Measurements from ENCODE around the gene KDELR3. TPM values are rescaled to one million over a fixed set of nuclear protein-coding genes. Genes with fewer than 3 reads are reported as not detected.

KDELR3 gene
- total RNA-seq, 4 donors from 2014 or later: 2.6 to 19.7 (median 5.4) TPM

DNA sequence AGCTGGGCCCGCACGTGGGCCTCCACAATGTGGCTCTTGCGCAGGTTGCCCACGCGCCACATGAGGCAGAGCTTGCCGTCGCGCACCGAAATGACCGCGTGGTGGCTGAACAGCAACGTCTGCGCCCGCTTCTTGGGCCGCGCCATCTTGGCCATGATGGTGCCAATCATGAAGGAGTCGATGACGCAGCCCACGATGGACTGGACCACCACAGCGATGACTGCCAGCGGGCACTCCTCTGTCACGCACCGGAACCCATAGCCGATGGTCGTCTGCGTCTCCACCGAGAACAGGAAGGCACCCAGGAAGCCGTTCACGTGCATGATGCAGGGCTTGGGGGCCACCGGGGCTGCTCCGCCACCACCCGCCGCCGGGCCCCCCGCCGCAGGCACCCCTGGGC lies 40.4 kb upstream of the KDELR3 start:
- Histone ChIP-seq H3K4me1 (peaks cover 0 to 8% (median 0%) of the 10 kb centered on the region in 3 donors), H3K27me3 (no peaks in the 10 kb centered on the region), H3K4me3 (no peak overlapping the region), H3K27ac (no peak overlapping the region), H3K36me3 (no peaks in the 10 kb centered on the region), H3K9me3 (no peaks in the 10 kb centered on the region)
- WGBS, 2 donors (ENCODE audit: low coverage in 1 of 2): no CpG with 5 or more reads among the region's 36 CpGs
- no peak for ATAC-seq
- TF ChIP-seq EP300 (IDR thresholded peaks at IDR 0.05): no peak
- TF ChIP-seq, protein P1, sequence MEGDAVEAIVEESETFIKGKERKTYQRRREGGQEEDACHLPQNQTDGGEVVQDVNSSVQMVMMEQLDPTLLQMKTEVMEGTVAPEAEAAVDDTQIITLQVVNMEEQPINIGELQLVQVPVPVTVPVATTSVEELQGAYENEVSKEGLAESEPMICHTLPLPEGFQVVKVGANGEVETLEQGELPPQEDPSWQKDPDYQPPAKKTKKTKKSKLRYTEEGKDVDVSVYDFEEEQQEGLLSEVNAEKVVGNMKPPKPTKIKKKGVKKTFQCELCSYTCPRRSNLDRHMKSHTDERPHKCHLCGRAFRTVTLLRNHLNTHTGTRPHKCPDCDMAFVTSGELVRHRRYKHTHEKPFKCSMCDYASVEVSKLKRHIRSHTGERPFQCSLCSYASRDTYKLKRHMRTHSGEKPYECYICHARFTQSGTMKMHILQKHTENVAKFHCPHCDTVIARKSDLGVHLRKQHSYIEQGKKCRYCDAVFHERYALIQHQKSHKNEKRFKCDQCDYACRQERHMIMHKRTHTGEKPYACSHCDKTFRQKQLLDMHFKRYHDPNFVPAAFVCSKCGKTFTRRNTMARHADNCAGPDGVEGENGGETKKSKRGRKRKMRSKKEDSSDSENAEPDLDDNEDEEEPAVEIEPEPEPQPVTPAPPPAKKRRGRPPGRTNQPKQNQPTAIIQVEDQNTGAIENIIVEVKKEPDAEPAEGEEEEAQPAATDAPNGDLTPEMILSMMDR (IDR thresholded peaks at IDR 0.05): no peak

DNA sequence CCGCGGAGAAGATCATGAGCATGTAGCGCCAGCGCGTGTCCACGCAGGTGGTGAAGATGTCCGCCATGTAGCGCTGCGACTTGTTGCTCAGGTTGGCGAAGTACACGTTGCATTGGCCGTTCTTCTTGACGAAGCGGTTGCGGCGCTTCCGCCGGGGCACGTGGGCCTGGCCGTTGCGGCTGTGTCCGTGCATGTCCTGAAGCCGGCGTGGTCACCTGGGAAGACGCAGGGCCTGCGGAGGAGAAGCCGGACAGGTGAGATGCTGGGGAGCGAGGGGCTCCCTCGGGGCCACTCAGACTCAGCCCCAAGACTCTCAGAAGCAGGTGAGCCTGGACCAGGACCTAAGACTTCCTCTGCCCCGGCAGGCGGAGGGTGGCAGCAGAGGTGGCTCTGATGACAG lies 40.0 kb upstream of the KDELR3 start:
- no peak for TF ChIP-seq POLR2AphosphoS5 (IDR thresholded peaks at IDR 0.05)
- no peak for TF ChIP-seq POLR2A (IDR thresholded peaks at IDR 0.05)
- no peak for TF ChIP-seq EP300 (IDR thresholded peaks at IDR 0.05)
- TF ChIP-seq, protein P1 (IDR thresholded peaks at IDR 0.05): no peak
- Histone ChIP-seq H3K4me1 (peaks cover 0 to 8% (median 0%) of the 10 kb centered on the region in 3 donors), H3K9me3 (no peaks in the 10 kb centered on the region), H3K27ac (no peak overlapping the region), H3K4me3 (no peak overlapping the region), H3K27me3 (no peaks in the 10 kb centered on the region), H3K36me3 (no peaks in the 10 kb centered on the region)
- no peak for ATAC-seq
- 87 to 97% methylated on average over 3 to 24 of the region's 31 CpGs for WGBS, 2 donors (ENCODE audit: low coverage in 1 of 2)

DNA sequence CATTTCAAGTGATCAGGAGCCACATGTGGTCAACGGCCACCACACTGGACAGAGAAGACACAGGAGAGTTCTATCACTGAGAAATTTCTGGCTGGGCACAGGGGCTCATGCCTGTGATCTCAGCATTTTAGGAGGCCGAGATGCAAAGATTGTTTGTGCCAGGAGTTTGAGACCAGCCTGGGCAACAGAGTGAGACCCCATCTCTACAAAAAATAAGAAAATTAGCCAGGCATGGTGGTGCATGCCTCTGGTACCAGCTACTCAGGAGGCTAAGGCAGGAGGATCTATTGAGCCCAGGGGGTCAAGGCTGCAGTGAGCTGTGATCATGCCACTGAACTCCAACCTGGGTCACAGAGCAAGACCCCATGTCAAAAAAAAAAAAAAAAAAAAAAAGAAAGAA lies 39.2 kb upstream of the KDELR3 start:
- 100% methylated on average over 1 to 2 of the region's 2 CpGs for WGBS, 2 donors (ENCODE audit: low coverage in 1 of 2)
- Histone ChIP-seq H3K9me3 (no peaks in the 10 kb centered on the region), H3K4me1 (peaks cover 0 to 8% (median 0%) of the 10 kb centered on the region in 3 donors), H3K36me3 (no peaks in the 10 kb centered on the region), H3K27ac (no peak overlapping the region), H3K4me3 (no peak overlapping the region), H3K27me3 (peaks cover 5% of the 10 kb centered on the region)
- ATAC-seq: no peak
- TF ChIP-seq, protein P1 (IDR thresholded peaks at IDR 0.05): no peak
- TF ChIP-seq POLR2A (IDR thresholded peaks at IDR 0.05) (no peak), EP300 (IDR thresholded peaks at IDR 0.05) (no peak), POLR2AphosphoS5 (IDR thresholded peaks at IDR 0.05) (no peak)

DNA sequence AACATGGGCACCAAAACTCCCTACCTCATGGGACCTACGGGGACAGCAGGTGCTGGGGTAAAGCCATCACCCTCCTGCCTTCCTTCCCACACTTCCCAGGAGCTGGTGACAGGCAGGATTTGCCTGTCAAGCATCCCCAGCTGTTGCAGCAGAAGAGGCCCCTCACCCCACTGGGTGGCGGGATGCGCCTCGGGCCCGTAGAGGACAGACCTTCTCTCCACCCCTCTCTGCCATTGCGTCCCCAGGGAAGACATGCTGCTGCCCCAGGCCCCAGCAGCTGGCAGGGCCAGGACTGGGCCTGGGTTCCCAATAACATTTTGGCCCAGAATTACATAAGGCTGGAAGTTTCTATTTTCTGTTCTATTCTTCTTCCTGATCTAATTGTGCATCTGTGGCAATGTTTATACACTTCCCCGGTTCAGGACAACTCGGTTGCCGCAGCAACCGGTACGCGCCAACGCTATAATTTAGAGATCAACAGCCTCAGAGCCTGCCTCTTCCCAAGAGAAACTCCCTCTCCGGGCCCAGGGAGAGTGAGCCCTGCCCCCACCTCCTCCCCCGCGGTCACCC lies 38.3 kb upstream of the KDELR3 start:
- H3K36me3 ChIP-seq: no peaks in the 10 kb centered on the region
- no peak overlapping the region for H3K4me3 ChIP-seq
- 47% methylated on average over 10 of the region's 16 CpGs; no CpG with 5 or more reads in 1 of the 2 donors for WGBS, 2 donors (ENCODE audit: low coverage in 1 of 2)
- H3K27me3 ChIP-seq: peaks cover 13% of the 10 kb centered on the region
- no peak for TF ChIP-seq EP300 (IDR thresholded peaks at IDR 0.05)
- TF ChIP-seq POLR2AphosphoS5 (IDR thresholded peaks at IDR 0.05): no peak
- TF ChIP-seq, protein P1 (IDR thresholded peaks at IDR 0.05): no peak
- TF ChIP-seq POLR2A (IDR thresholded peaks at IDR 0.05): no peak
- no peak for ATAC-seq
- peaks cover 0 to 8% (median 0%) of the 10 kb centered on the region in 3 donors for H3K4me1 ChIP-seq
- no peak overlapping the region for H3K27ac ChIP-seq
- no peaks in the 10 kb centered on the region for H3K9me3 ChIP-seq

DNA sequence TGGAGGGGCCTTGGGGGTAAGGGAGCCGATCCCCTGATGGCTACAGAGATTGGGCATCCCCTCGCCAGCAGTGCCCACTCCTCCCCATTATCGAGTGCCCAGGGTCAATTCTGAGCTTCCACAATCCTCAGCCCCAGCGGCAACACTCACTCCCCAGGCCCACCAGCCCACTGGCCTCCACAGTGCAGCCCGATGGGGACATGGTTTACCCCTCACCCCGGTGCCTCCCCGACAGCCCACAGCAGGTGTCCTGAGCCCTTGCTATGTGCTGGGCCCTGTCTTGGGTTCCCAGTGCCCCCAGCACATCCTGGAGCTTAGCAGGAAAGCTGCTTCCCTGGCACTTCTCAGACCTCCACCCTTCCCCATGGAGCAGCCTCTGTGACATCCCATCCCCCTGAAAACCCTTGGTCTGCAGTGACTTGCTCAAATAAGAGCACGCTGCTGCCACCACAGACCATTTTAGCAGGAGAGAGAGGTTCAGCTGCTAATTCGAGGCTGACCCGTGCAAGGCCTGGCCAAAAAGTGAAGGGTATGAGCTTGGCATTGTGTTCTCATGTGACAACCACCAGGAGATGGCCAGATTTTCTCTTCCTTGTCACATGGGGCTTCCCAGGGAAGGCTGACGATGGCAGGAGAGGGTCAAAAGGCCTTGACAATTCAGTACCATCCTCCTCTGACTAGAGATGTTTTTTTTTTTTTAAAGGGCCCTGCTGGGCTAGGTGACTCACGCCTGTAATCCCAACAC lies 36.5 kb upstream of the KDELR3 start:
- no peak for ATAC-seq
- H3K27ac ChIP-seq: no peak overlapping the region

More for the DNA sequence above, 36.5 kb upstream of the KDELR3 start:
- WGBS, 2 donors (ENCODE audit: low coverage in 1 of 2): 88% methylated on average over 4 of the region's 12 CpGs; no CpG with 5 or more reads in 1 of the 2 donors
- no peaks in the 10 kb centered on the region for H3K9me3 ChIP-seq
- peaks cover 18% of the 10 kb centered on the region for H3K27me3 ChIP-seq
- H3K4me3 ChIP-seq: no peak overlapping the region
- no peaks in the 10 kb centered on the region for H3K36me3 ChIP-seq
- no peak for TF ChIP-seq POLR2AphosphoS5 (IDR thresholded peaks at IDR 0.05)
- TF ChIP-seq, protein P1 (IDR thresholded peaks at IDR 0.05): no peak
- no peak for TF ChIP-seq POLR2A (IDR thresholded peaks at IDR 0.05)
- TF ChIP-seq EP300 (IDR thresholded peaks at IDR 0.05): no peak
- peaks cover 0 to 8% (median 0%) of the 10 kb centered on the region in 3 donors for H3K4me1 ChIP-seq

Measured in gastroesophageal sphincter (tissue), 4 donors.